K562 (cell line): ENCODE data around the gene AKAP3.

Source experiments
- ARNT ChIP-seq, 2 experiments: fragments of 450-650 bp; IDR thresholded peaks; 2 replicates each; pipeline ENCODE4 v1.6.1; 2016; ENCODE audit warnings: mild to moderate bottlenecking in 1 of 2
- CTCF ChIP-seq, 3 experiments: IDR thresholded peaks in 2 of 3; conservative IDR thresholded peaks in 1 of 3; 2 replicates each; pipeline ENCODE4 v1.5.1; 2011 to 2012; ENCODE audit warnings: low read length in 3 of 3, mild to moderate bottlenecking in 3 of 3, control low read depth in 2 of 3, improper control_type of control experiment in 1 of 3, inconsistent platforms in 1 of 3, low read depth in 1 of 3, mixed read lengths in 1 of 3, moderate library complexity in 1 of 3; ENCODE audit not compliant: insufficient read depth in 2 of 3
- FOXP1 ChIP-seq: sonication (generic); formaldehyde crosslinking; IDR thresholded peaks from 2 replicates; pipeline ENCODE4 v1.8.0; 2022; ENCODE audit warnings: mild to moderate bottlenecking, missing genetic modification reagents
- GATA2 ChIP-seq: sonication (generic); formaldehyde crosslinking; IDR thresholded peaks from 2 replicates; pipeline ENCODE4 v1.4.0; 2020; ENCODE audit warnings: mild to moderate bottlenecking, missing genetic modification reagents
- MLLT1 ChIP-seq, 2 experiments: fragments of 450-650 bp; IDR thresholded peaks; 2 replicates each; pipeline ENCODE4 v1.6.1; 2016
- RAD21 ChIP-seq, 2 experiments: fragments of 250-450 bp in 1 of 2; fragments of 450-650 bp in 1 of 2; sonication (Bioruptor Pico) in 1 of 2; formaldehyde crosslinking in 1 of 2; IDR thresholded peaks in 1 of 2; conservative IDR thresholded peaks in 1 of 2; 2 replicates each; pipeline versions ENCODE4 v1.4.0 to v1.8.0; 2020 to 2022; ENCODE audit warnings: mild to moderate bottlenecking in 2 of 2, moderate library complexity in 1 of 2
- TEAD1 ChIP-seq, 2 experiments: fragments of 450-650 bp in 1 of 2; sonication (generic) in 1 of 2; formaldehyde crosslinking; IDR thresholded peaks; 2 replicates each; pipeline versions ENCODE4 v1.4.0 to v1.8.0; 2020 to 2022; ENCODE audit warnings: mild to moderate bottlenecking in 2 of 2, missing genetic modification reagents in 1 of 2
- ZNF232 ChIP-seq: sonication (generic); formaldehyde crosslinking; IDR thresholded peaks from 2 replicates; pipeline ENCODE4 v1.8.0; 2022; ENCODE audit warnings: mild to moderate bottlenecking, missing genetic modification reagents
- TF ChIP-seq, protein P1 (sequence below), 2 experiments: IDR thresholded peaks; 2 replicates each; pipeline ENCODE4 v1.6.1; 2011; ENCODE audit warnings: borderline replicate concordance in 1 of 2, control low read depth in 1 of 2, low read depth in 1 of 2, low read length in 1 of 2, mild to moderate bottlenecking in 1 of 2, mixed read lengths in 1 of 2, moderate library complexity in 1 of 2; ENCODE audit not compliant: insufficient read depth in 1 of 2, insufficient read length in 1 of 2, poor library complexity in 1 of 2, severe bottlenecking in 1 of 2; ENCODE audit errors: extremely low read depth in 1 of 2
- TF ChIP-seq, protein P2 (sequence below): sonication (generic); formaldehyde crosslinking; IDR thresholded peaks from 2 replicates; pipeline ENCODE4 v1.8.1; 2022; ENCODE audit warnings: missing genetic modification reagents

DNA sequence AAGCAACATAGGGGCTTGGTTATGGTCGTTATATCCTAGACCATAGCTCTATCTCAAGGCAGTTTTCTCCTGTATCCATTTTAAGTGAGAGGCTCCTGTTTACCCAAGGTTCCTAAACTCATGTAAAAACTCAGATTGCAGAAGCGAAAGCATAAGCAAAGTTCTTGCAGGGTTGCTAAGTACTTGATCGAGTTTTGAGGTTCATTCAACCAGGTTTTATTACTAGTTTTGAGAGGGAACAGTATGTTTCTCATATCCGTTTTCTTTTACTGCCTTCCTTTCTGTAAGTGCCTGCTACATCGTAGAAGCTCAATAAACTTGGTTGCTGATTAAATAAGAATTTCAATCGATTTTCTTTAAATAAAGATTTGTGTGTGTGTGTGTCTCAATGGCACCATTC, 5.1 kb downstream of the AKAP3 start:
- TF ChIP-seq MLLT1 (IDR thresholded peaks at IDR 0.05) (no peak), CTCF (IDR thresholded peaks at IDR 0.05 in 2 of 3, conservative IDR thresholded peaks at IDR 0.05 in 1 of 3; ENCODE audit: insufficient read depth in 2 of 3, low read depth in 1 of 3, low read length in 3 of 3) (no peak), TEAD1 (CRISPR knock-in tag; IDR thresholded peaks at IDR 0.05) (no peak), ZNF232 (no peak), RAD21 (CRISPR knock-in tag; conservative IDR thresholded peaks at IDR 0.05 in 1 of 2, IDR thresholded peaks at IDR 0.05 in 1 of 2) (no peak), GATA2 (CRISPR knock-in tag) (no peak), FOXP1 (CRISPR knock-in tag) (no peak), ARNT (IDR thresholded peaks at IDR 0.05) (no peak)
- TF ChIP-seq, protein P1, sequence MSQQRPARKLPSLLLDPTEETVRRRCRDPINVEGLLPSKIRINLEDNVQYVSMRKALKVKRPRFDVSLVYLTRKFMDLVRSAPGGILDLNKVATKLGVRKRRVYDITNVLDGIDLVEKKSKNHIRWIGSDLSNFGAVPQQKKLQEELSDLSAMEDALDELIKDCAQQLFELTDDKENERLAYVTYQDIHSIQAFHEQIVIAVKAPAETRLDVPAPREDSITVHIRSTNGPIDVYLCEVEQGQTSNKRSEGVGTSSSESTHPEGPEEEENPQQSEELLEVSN (IDR thresholded peaks at IDR 0.05; ENCODE audit: borderline replicate concordance in 1 of 2, extremely low read depth in 1 of 2, insufficient read depth in 1 of 2, insufficient read length in 1 of 2, low read depth in 1 of 2, low read length in 1 of 2, poor library complexity in 1 of 2, severe bottlenecking in 1 of 2) = no peak
- TF ChIP-seq, protein P2, sequence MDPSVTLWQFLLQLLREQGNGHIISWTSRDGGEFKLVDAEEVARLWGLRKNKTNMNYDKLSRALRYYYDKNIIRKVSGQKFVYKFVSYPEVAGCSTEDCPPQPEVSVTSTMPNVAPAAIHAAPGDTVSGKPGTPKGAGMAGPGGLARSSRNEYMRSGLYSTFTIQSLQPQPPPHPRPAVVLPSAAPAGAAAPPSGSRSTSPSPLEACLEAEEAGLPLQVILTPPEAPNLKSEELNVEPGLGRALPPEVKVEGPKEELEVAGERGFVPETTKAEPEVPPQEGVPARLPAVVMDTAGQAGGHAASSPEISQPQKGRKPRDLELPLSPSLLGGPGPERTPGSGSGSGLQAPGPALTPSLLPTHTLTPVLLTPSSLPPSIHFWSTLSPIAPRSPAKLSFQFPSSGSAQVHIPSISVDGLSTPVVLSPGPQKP (CRISPR knock-in tag) = no peak
